ENCODE data around the gene SHC3. TPM values are rescaled to one million over a fixed set of nuclear protein-coding genes. Genes with fewer than 3 reads are reported as not detected.

Gene SHC3
- total and polyA plus RNA-seq, 2 of the 4 experiments (the other 2 are of a cell fraction): 4.5 to 13.3 TPM

DNA sequence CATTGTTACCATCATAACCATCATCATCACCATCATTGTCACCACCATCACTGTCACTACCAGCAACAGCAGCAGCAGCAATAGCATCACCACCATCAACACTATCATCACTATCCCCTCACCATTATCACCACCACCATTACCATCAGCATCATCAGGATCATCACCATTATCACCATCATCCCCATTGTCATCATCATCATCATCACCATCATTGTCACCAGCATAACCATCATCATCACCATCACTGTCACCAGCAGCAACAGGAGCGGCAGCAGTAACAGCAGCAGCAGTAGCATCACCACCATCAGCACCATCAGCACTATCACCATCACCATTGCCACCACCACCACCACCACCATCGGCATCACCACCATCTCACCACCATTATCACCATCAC lies 139.0 kb downstream of the SHC3 start:
- Histone ChIP-seq H2BK5ac (ENCODE audit: low read depth, low read length, poor library complexity, severe bottlenecking) (peak overlapping the region; percentile 32), H4K5ac (ENCODE audit: low read depth, low read length) (no peak overlapping the region), H3K14ac (replicated peaks; ENCODE audit: low read depth, low read length) (no peak overlapping the region), H4K20me1 (ENCODE audit: insufficient read depth, low read length) (no peaks in the 10 kb centered on the region), H3K9me3 (ENCODE audit: control insufficient read depth, insufficient read depth, low read length) (no peaks in the 10 kb centered on the region), H2BK15ac (ENCODE audit: low read depth, low read length) (no peak overlapping the region), H2AFZ (replicated peaks; ENCODE audit: low read length, poor library complexity) (no peak overlapping the region), H2AK5ac (ENCODE audit: low read depth, low read length) (peak overlapping the region; percentile 93), H4K91ac (ENCODE audit: insufficient read depth, low read depth, low read length) (0 out of 2 replicates have a peak overlapping the region, but pooled peaks have one; percentile 16), H3K56ac (ENCODE audit: extremely low read depth, insufficient read depth, low read length) (no peak overlapping the region), H3K4me2 (ENCODE audit: low read depth, low read length) (no peak overlapping the region), H3K4me1 (ENCODE audit: control insufficient read depth, insufficient read depth, low read length) (peaks cover 14% of the 10 kb centered on the region), H3K27me3 (ENCODE audit: control insufficient read depth, insufficient read depth, low read length) (no peaks in the 10 kb centered on the region), H3K36me3 (ENCODE audit: control insufficient read depth, insufficient read depth, low read length) (peaks cover 4% of the 10 kb centered on the region), H3K9me1 (ENCODE audit: insufficient read depth, low read length) (peaks cover 14% of the 10 kb centered on the region), H4K8ac (ENCODE audit: low read depth in 2 of 2, low read length in 2 of 2) (peak overlapping the region in 1 of 2 experiments; percentile 51; a peak in 1 of 4 replicates), H3K18ac (ENCODE audit: low read depth, low read length) (no peak overlapping the region), H3K23ac (ENCODE audit: low read depth, low read length) (no peak overlapping the region), H2BK20ac (ENCODE audit: low read depth, low read length) (0 out of 2 replicates have a peak overlapping the region, but pooled peaks have one; percentile 34), H3K9ac (ENCODE audit: low read depth, low read length) (no peak overlapping the region), H3K27ac (ENCODE audit: insufficient read depth, low read length) (no peak overlapping the region), H3K4ac (ENCODE audit: low read depth, low read length) (peak overlapping the region; percentile 69), H3K4me3 (ENCODE audit: insufficient read depth, low read depth, low read length) (no peak overlapping the region), H2BK120ac (ENCODE audit: low read depth, low read length) (peak overlapping the region; percentile 32; the same call in 1 of the 2 replicates), H3K79me1 (ENCODE audit: low read depth in 1 of 2, low read length in 2 of 2) (peaks cover 3 to 14% of the 10 kb centered on the region in 2 experiments; a peak in 3 of 4 replicates), H2AK9ac (replicated peaks; ENCODE audit: low read depth, low read length, poor library complexity) (peak overlapping the region; percentile 71)
- in situ Hi-C loops (cut with MboI; ENCODE audit: low sequenced_read_pairs) (no loop called here), intact Hi-C loops (cut with micrococcal nuclease) (loop anchor here (5.0 to 10.0 kb wide), 2 partner anchors 95 to 138 kb away; partner anchors contain the start of gene SHC3), dilution Hi-C loops (cut with HindIII; ENCODE audit: low sequenced_read_pairs, unreplicated experiment) (no loop called here)
- no peak for DNase-seq
- ChIA-PET POLR2A (ENCODE audit: unreplicated experiment) (no interaction called here), CTCF (no interaction called here)
- 90% methylated on average over 2 of the region's 2 CpGs; no CpG with 5 or more reads in 1 of the 2 experiments for WGBS, 2 experiments (ENCODE audit: extremely low coverage in 2 of 2, insufficient read length in 1 of 2)
- TF ChIP-seq FOS (IDR thresholded peaks at IDR 0.05; ENCODE audit: low read depth, low read length) (no peak), MAZ (IDR thresholded peaks at IDR 0.05; ENCODE audit: borderline replicate concordance, low read depth, low read length) (no peak), RAD21 (IDR thresholded peaks at IDR 0.05; ENCODE audit: low read length) (no peak), CHD1 (IDR thresholded peaks at IDR 0.05; ENCODE audit: low read depth, low read length) (no peak), ELK1 (IDR thresholded peaks at IDR 0.05; ENCODE audit: borderline replicate concordance, low read depth, low read length) (no peak), CTCF (conservative IDR thresholded peaks at IDR 0.05; ENCODE audit: low read depth, low read length) (no peak), MAFK (IDR thresholded peaks at IDR 0.05; ENCODE audit: low read depth, low read length) (no peak)
- TF ChIP-seq, protein P1, sequence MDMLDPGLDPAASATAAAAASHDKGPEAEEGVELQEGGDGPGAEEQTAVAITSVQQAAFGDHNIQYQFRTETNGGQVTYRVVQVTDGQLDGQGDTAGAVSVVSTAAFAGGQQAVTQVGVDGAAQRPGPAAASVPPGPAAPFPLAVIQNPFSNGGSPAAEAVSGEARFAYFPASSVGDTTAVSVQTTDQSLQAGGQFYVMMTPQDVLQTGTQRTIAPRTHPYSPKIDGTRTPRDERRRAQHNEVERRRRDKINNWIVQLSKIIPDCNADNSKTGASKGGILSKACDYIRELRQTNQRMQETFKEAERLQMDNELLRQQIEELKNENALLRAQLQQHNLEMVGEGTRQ (IDR thresholded peaks at IDR 0.05; ENCODE audit: low read depth, low read length): no peak
- ATAC-seq (ENCODE audit: low read depth): no peak
- BruUV-seq (replicated peaks): no TSS peak
